ENCODE data around the gene ZBTB44.
"Not testable (repeated sequence)": the region's sequence is repeated elsewhere in the genome, so short reads cannot be mapped to it uniquely, and the experiment has no call there.

GRCh38 chr11:130193551-130193950 lies 121.2 kb downstream of the ZBTB44 start:
- not testable (repeated sequence) for TF ChIP-seq CTCF (IDR thresholded peaks at IDR 0.05; ENCODE audit: low read depth, low read length, missing input control); REST (IDR thresholded peaks at IDR 0.05); JUND (IDR thresholded peaks at IDR 0.05); ATF3 (IDR thresholded peaks at IDR 0.05); MAX (IDR thresholded peaks at IDR 0.05); SP1 (IDR thresholded peaks at IDR 0.05); GABPA (IDR thresholded peaks at IDR 0.05 in 1 of 2, conservative IDR thresholded peaks at IDR 0.05 in 1 of 2); TAF1 (conservative IDR thresholded peaks at IDR 0.05)
